ENCODE results near the gene CBARP. TPM values are rescaled to one million over a fixed set of nuclear protein-coding genes. Genes with fewer than 3 reads are reported as not detected.

CBARP gene
- total RNA-seq, 1 donor from 2014 or later, result 5.3 TPM

- peak; percentile 85 to 86 for DNase-seq (ENCODE audit: low spot score in 2 of 2)
- FAIRE-seq, result no peak
Observed at GRCh38 chr19:1266129-1266915, 28.5 kb upstream of the CBARP start.

- FAIRE-seq (no peak), DNase-seq (ENCODE audit: low spot score in 2 of 2) (no peak)
Observed at GRCh38 chr19:1265615-1266128, 27.9 kb upstream of the CBARP start.

GRCh38 chr19:1264801-1265614, 27.2 kb upstream of the CBARP start:
- no peak for DNase-seq (ENCODE audit: low spot score in 2 of 2)

GRCh38 chr19:1263188-1263587, 25.4 kb upstream of the CBARP start:
- no peak for FAIRE-seq

More at GRCh38 chr19:1264801-1265614, 27.2 kb upstream of the CBARP start:
- no peak for FAIRE-seq

GRCh38 chr19:1262623-1263123, 24.9 kb upstream of the CBARP start:
- no peak for FAIRE-seq
- DNase-seq (ENCODE audit: low spot score in 2 of 2), result no peak

More at GRCh38 chr19:1263188-1263587, 25.4 kb upstream of the CBARP start:
- no peak for DNase-seq (ENCODE audit: low spot score in 2 of 2)

GRCh38 chr19:1261798-1262622, 24.2 kb upstream of the CBARP start:
- no peak for FAIRE-seq
- no peak for DNase-seq (ENCODE audit: low spot score in 2 of 2)

- FAIRE-seq, result no peak
- no peak for DNase-seq (ENCODE audit: low spot score in 2 of 2)
Observed at GRCh38 chr19:1261538-1261797, 23.7 kb upstream of the CBARP start.

GRCh38 chr19:1260749-1261537, 23.1 kb upstream of the CBARP start:
- FAIRE-seq, result no peak

GRCh38 chr19:1259876-1260748, 22.3 kb upstream of the CBARP start:
- FAIRE-seq (no peak), DNase-seq (ENCODE audit: low spot score in 2 of 2) (no peak)

More at GRCh38 chr19:1260749-1261537, 23.1 kb upstream of the CBARP start:
- peak; percentile 99 for DNase-seq (ENCODE audit: low spot score in 2 of 2)

- FAIRE-seq (no peak), DNase-seq (ENCODE audit: low spot score in 2 of 2) (no peak)
Observed at GRCh38 chr19:1259206-1259875, 21.5 kb upstream of the CBARP start.

GRCh38 chr19:1258707-1259205, 21.0 kb upstream of the CBARP start:
- no peak for DNase-seq (ENCODE audit: low spot score in 2 of 2)
- FAIRE-seq, result no peak

GRCh38 chr19:1258163-1258492, 20.3 kb upstream of the CBARP start:
- DNase-seq (ENCODE audit: low spot score in 2 of 2) (no peak), FAIRE-seq (no peak)

- FAIRE-seq (no peak), DNase-seq (ENCODE audit: low spot score in 2 of 2) (no peak)
Observed at GRCh38 chr19:1257475-1258162, 19.8 kb upstream of the CBARP start.

- FAIRE-seq (no peak), DNase-seq (ENCODE audit: low spot score in 2 of 2) (no peak)
Observed at GRCh38 chr19:1256646-1257474, 19.1 kb upstream of the CBARP start.

GRCh38 chr19:1255186-1256161, 17.7 kb upstream of the CBARP start:
- no peak for FAIRE-seq
- DNase-seq (ENCODE audit: low spot score in 2 of 2), result peak in 1 of 2 donors; percentile 78

All from frontal cortex (tissue), 4 donors.